Measurements from ENCODE around the gene MCF2L2. TPM values are rescaled to one million over a fixed set of nuclear protein-coding genes. Genes with fewer than 3 reads are reported as not detected.
"Not testable (repeated sequence)": the region's sequence is repeated elsewhere in the genome, so short reads cannot be mapped to it uniquely, and the experiment has no call there.

The MCF2L2 gene, protein sequence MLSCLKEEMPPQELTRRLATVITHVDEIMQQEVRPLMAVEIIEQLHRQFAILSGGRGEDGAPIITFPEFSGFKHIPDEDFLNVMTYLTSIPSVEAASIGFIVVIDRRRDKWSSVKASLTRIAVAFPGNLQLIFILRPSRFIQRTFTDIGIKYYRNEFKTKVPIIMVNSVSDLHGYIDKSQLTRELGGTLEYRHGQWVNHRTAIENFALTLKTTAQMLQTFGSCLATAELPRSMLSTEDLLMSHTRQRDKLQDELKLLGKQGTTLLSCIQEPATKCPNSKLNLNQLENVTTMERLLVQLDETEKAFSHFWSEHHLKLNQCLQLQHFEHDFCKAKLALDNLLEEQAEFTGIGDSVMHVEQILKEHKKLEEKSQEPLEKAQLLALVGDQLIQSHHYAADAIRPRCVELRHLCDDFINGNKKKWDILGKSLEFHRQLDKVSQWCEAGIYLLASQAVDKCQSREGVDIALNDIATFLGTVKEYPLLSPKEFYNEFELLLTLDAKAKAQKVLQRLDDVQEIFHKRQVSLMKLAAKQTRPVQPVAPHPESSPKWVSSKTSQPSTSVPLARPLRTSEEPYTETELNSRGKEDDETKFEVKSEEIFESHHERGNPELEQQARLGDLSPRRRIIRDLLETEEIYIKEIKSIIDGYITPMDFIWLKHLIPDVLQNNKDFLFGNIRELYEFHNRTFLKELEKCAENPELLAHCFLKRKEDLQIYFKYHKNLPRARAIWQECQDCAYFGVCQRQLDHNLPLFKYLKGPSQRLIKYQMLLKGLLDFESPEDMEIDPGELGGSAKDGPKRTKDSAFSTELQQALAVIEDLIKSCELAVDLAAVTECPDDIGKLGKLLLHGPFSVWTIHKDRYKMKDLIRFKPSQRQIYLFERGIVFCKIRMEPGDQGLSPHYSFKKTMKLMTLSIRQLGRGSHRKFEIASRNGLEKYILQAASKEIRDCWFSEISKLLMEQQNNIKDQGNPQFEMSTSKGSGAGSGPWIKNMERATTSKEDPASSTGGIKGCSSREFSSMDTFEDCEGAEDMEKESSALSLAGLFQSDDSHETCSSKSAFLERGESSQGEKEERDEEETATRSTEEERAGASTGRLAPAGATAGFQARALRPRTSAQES
- under 0.01 TPM in 2 replicates for total RNA-seq

GRCh38 chr3:183428447-183429211 lies at the start of gene MCF2L2:
TSS of gene MCF2L2 (minus strand) at chr3:183428619. CDS start at chr3:183427977, 642 bp downstream.
- H3K27me3 ChIP-seq (ENCODE audit: insufficient read depth, low read length): peaks cover 52% of the 10 kb centered on the region
- H2AFZ ChIP-seq (ENCODE audit: low read length): peak within 1 kb of the TSS; percentile 86
- H3K4me3 ChIP-seq (ENCODE audit: insufficient read depth, low read length): peak within 1 kb of the TSS; percentile 74
- no peaks in the 10 kb centered on the region for H3K79me2 ChIP-seq (ENCODE audit: insufficient read depth, low read length)
- no peak for TF ChIP-seq CTCF (IDR thresholded peaks at IDR 0.05; ENCODE audit: extremely low read depth, low read depth, low read length)
- H3K4me1 ChIP-seq (ENCODE audit: insufficient read depth, low read length): peaks cover 4% of the 10 kb centered on the region
- no peaks in the 10 kb centered on the region for H3K36me3 ChIP-seq (ENCODE audit: insufficient read depth, low read length)
- H3K4me2 ChIP-seq (ENCODE audit: insufficient read depth, low read length): peak within 1 kb of the TSS; percentile 85
- H3K9me3 ChIP-seq (ENCODE audit: low read depth, low read length): no peaks in the 10 kb centered on the region
- no peaks in the 10 kb centered on the region for H4K20me1 ChIP-seq (ENCODE audit: insufficient read depth, low read length)
- peak; percentile 62 for DNase-seq (ENCODE audit: insufficient read length, low spot score, missing footprints)
- no peak within 1 kb of the TSS for H3K27ac ChIP-seq (ENCODE audit: low read depth, low read length)

DNA sequence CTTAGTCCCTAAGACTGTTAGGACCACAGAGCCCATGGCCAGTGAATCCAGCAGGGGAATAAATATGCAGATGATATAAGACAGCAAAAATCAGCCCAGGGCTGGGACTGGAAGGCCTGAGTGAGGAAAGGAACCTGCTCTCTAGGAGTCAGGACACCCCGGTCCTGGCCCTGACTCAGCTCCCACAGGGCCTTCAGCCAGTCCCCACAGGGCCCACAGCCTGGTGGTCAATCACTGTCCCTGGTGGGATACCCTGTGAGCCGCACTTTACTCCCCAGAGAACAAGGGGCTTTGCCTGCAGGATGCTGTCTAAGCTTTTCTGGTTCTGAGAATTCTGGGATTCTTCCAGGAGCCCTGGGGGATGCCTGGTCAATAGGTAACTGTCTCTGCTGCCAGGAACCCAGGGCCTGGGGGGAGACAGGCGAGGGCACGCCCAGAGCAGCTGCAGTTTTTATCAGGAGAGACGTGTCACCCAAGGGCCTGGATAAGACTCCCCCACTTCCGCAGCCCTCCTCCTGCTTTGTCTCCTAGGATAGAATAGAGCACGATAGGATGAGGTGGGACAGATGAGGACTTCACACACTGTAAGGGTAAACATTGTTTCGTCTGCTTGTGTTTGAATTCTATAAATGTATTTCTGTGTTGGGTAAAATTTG lies 49.5 kb upstream of the MCF2L2 start:
- H4K20me1 ChIP-seq (ENCODE audit: insufficient read depth, low read length): no peaks in the 10 kb centered on the region
- no peak overlapping the region for H3K4me2 ChIP-seq (ENCODE audit: insufficient read depth, low read length)
- no peak for DNase-seq (ENCODE audit: insufficient read length, low spot score, missing footprints)
- no peaks in the 10 kb centered on the region for H3K79me2 ChIP-seq (ENCODE audit: insufficient read depth, low read length)
- H2AFZ ChIP-seq (ENCODE audit: low read length): no peak overlapping the region
- no peaks in the 10 kb centered on the region for H3K9me3 ChIP-seq (ENCODE audit: low read depth, low read length)
- H3K36me3 ChIP-seq (ENCODE audit: insufficient read depth, low read length): no peaks in the 10 kb centered on the region
- no peaks in the 10 kb centered on the region for H3K4me1 ChIP-seq (ENCODE audit: insufficient read depth, low read length)
- H3K27ac ChIP-seq (ENCODE audit: low read depth, low read length): no peak overlapping the region
- no peak for TF ChIP-seq CTCF (IDR thresholded peaks at IDR 0.05; ENCODE audit: extremely low read depth, low read depth, low read length)
- H3K27me3 ChIP-seq (ENCODE audit: insufficient read depth, low read length): peaks cover 9% of the 10 kb centered on the region
- H3K4me3 ChIP-seq (ENCODE audit: insufficient read depth, low read length): no peak overlapping the region

DNA sequence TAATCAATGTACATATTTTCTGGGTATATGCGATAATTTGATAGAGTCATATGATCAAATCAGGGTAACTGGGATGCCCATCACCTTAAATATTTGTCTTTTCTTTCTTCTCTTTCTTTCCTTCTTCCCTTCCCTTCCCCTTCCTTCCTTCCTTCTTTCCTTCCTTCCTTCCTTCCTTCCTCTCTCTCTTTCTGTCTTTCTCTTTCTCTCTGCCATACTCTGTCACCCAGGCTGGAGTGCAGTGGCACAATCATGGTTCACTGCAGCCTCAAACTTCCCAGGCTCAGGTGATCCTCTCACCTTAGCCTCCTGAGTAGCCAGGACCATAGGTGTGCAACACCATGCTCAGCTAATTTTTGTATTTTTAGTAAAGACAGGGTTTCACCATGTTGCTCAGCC lies 47.3 kb upstream of the MCF2L2 start:
- H3K27me3 ChIP-seq (ENCODE audit: insufficient read depth, low read length); H3K27ac ChIP-seq (ENCODE audit: low read depth, low read length); H2AFZ ChIP-seq (ENCODE audit: low read length); H3K79me2 ChIP-seq (ENCODE audit: insufficient read depth, low read length); H3K4me3 ChIP-seq (ENCODE audit: insufficient read depth, low read length); H3K36me3 ChIP-seq (ENCODE audit: insufficient read depth, low read length); H3K4me1 ChIP-seq (ENCODE audit: insufficient read depth, low read length); H3K4me2 ChIP-seq (ENCODE audit: insufficient read depth, low read length); DNase-seq (ENCODE audit: insufficient read length, low spot score, missing footprints); H4K20me1 ChIP-seq (ENCODE audit: insufficient read depth, low read length); H3K9me3 ChIP-seq (ENCODE audit: low read depth, low read length): not testable (repeated sequence)

Data from osteoblast (primary cell).